ENCODE data around the gene SLITRK3.
"Not testable (repeated sequence)": the region's sequence is repeated elsewhere in the genome, so short reads cannot be mapped to it uniquely, and the experiment has no call there.

The SLITRK3 gene

DNA sequence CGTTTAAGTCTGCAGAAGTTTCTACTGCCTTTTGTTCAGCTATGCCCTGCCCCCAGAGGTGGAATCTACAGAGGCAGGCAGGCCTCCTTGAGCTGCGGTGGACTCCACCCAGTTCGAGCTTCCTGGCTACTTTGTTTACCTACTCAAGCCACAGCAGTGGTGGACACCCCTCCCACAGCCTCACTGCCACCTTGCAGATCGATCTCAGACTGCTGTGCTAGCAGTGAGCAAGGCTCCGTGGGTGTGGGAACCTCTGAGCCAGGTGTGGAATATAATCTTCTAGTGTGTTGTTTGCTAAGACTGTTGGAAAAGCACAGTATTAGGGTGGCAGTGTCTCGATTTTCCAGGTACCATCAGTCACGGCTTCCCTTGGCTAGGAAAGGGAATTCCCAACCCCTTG, 56.3 kb downstream of the SLITRK3 start:
- H3K9me3 ChIP-seq (ENCODE audit: control insufficient read depth, low read length); H3K27ac ChIP-seq (ENCODE audit: low read depth, low read length, severe bottlenecking); H3K4me1 ChIP-seq (ENCODE audit: control insufficient read depth, insufficient read depth, low read length, poor library complexity, severe bottlenecking); H3K4me3 ChIP-seq (ENCODE audit: extremely low read depth, insufficient read depth, low read length, poor library complexity, severe bottlenecking); H3K36me3 ChIP-seq (ENCODE audit: control insufficient read depth, insufficient read depth, low read length): not testable (repeated sequence)
- 77 to 86% methylated on average over 2 to 5 of the region's 7 CpGs for WGBS, 2 experiments (ENCODE audit: insufficient coverage in 2 of 2)
